NB4 (cell line): Measurements from ENCODE around the gene HUWE1.

Source experiments
- CTCF ChIP-seq: IDR thresholded peaks from one replicate; pipeline ENCODE4 v1.5.1; 2012; ENCODE audit warnings: low read depth, low read length
- MAX ChIP-seq: IDR thresholded peaks from 2 replicates; pipeline ENCODE4 v1.6.1; 2011; ENCODE audit warnings: low read depth, low read length
- MYC ChIP-seq: IDR thresholded peaks from 2 replicates; pipeline ENCODE4 v1.6.1; 2011; ENCODE audit warnings: low read depth, low read length
- POLR2A ChIP-seq: IDR thresholded peaks from 2 replicates; pipeline ENCODE4 v1.6.1; 2011; ENCODE audit warnings: mild to moderate bottlenecking; ENCODE audit not compliant: insufficient read length; ENCODE audit errors: extremely low read depth

- TF ChIP-seq POLR2A: no peak
- no peak for TF ChIP-seq CTCF
- TF ChIP-seq MAX: no peak
- TF ChIP-seq MYC: no peak
Observed at GRCh38 chrX:53729751-53730150, 43.2 kb upstream of the HUWE1 start.
